NCI-H82 (cell line): Measurements from ENCODE around the gene HASPIN.

Experiments used
- DNase-seq: peaks from one replicate; lab custom pipeline; 2025; lab: John Stamatoyannopoulos, UW

Gene HASPIN

GRCh38 chr17:3738562-3739295, 15.0 kb downstream of the HASPIN start:
- DNase-seq, result peak; percentile 80

GRCh38 chr17:3739422-3740124, 15.9 kb downstream of the HASPIN start:
- DNase-seq, result peak; percentile 37

GRCh38 chr17:3740611-3741073, 16.9 kb downstream of the HASPIN start:
- DNase-seq, result no peak

GRCh38 chr17:3744014-3744413, 20.3 kb downstream of the HASPIN start:
- no peak for DNase-seq

- no peak for DNase-seq
Observed at GRCh38 chr17:3745071-3745470, 21.4 kb downstream of the HASPIN start.

- DNase-seq, result no peak
Observed at GRCh38 chr17:3747805-3748204, 24.1 kb downstream of the HASPIN start.

GRCh38 chr17:3748576-3748975, 24.9 kb downstream of the HASPIN start:
- DNase-seq, result no peak

- no peak for DNase-seq
Observed at GRCh38 chr17:3750296-3750695, 26.6 kb downstream of the HASPIN start.

GRCh38 chr17:3750926-3751325, 27.2 kb downstream of the HASPIN start:
- DNase-seq, result no peak

- DNase-seq, result no peak
Observed at GRCh38 chr17:3751836-3752235, 28.1 kb downstream of the HASPIN start.

- DNase-seq, result no peak
Observed at GRCh38 chr17:3753624-3754023, 29.9 kb downstream of the HASPIN start.

- DNase-seq, result no peak
Observed at GRCh38 chr17:3754066-3754457, 30.4 kb downstream of the HASPIN start.

GRCh38 chr17:3754458-3755334, 31.0 kb downstream of the HASPIN start:
- DNase-seq, result no peak

GRCh38 chr17:3755335-3756030, 31.8 kb downstream of the HASPIN start:
- no peak for DNase-seq

GRCh38 chr17:3759597-3760216, 36.0 kb downstream of the HASPIN start:
- DNase-seq, result no peak

- no peak for DNase-seq
Observed at GRCh38 chr17:3761036-3761917, 37.6 kb downstream of the HASPIN start.

GRCh38 chr17:3761918-3762380, 38.2 kb downstream of the HASPIN start:
- DNase-seq, result no peak

- no peak for DNase-seq
Observed at GRCh38 chr17:3762922-3763776, 39.4 kb downstream of the HASPIN start.

- DNase-seq, result no peak
Observed at GRCh38 chr17:3763777-3764170, 40.1 kb downstream of the HASPIN start.
